ENCODE results near the gene PHACTR1.

DNA sequence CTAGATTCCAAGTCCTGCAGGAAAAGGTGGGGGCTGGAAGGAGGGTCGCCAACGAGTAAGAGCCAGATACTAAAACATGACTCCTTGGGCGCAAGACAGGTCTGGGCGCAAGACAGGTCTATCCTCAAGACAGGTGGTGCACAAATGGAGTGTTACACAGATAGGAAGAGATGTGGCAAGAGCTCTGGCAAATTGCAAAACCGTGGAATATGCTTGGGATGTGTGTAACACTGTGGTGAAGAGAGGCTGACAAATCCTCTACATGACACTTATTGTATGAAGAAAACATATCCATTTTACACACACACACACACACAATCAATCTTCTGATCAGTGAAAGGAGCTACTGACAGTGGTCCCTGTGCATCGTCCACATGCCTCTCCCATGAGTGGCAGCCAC, 534.1 kb downstream of the PHACTR1 start:
- TF ChIP-seq, protein P1, sequence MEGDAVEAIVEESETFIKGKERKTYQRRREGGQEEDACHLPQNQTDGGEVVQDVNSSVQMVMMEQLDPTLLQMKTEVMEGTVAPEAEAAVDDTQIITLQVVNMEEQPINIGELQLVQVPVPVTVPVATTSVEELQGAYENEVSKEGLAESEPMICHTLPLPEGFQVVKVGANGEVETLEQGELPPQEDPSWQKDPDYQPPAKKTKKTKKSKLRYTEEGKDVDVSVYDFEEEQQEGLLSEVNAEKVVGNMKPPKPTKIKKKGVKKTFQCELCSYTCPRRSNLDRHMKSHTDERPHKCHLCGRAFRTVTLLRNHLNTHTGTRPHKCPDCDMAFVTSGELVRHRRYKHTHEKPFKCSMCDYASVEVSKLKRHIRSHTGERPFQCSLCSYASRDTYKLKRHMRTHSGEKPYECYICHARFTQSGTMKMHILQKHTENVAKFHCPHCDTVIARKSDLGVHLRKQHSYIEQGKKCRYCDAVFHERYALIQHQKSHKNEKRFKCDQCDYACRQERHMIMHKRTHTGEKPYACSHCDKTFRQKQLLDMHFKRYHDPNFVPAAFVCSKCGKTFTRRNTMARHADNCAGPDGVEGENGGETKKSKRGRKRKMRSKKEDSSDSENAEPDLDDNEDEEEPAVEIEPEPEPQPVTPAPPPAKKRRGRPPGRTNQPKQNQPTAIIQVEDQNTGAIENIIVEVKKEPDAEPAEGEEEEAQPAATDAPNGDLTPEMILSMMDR (IDR thresholded peaks at IDR 0.05; ENCODE audit: insufficient read depth, low read length) = no peak
- TF ChIP-seq POLR2AphosphoS5 (IDR thresholded peaks at IDR 0.05; ENCODE audit: low read depth) = no peak
